ENCODE data around the gene LYSET. TPM values are rescaled to one million over a fixed set of nuclear protein-coding genes. Genes with fewer than 3 reads are reported as not detected.

Gene LYSET
- total and polyA plus RNA-seq, 4 donors, result 7.6 to 27.4 (median 26.7) TPM

- DNase-seq (no peak), ATAC-seq (ENCODE audit: insufficient read depth, low FRiP score) (no peak)
- peaks cover 3 to 17% (median 9%) of the 10 kb centered on the region in 5 donors for H3K4me1 ChIP-seq (ENCODE audit: control insufficient read depth in 5 of 5, insufficient read depth in 5 of 5, low read length in 5 of 5)
- H3K9ac ChIP-seq (ENCODE audit: insufficient read depth in 1 of 2, low read length in 2 of 2), result peak overlapping the region in 1 of 2 donors; percentile 1
- no peak overlapping the region for H3K4me3 ChIP-seq
- H3K9me3 ChIP-seq (ENCODE audit: control insufficient read depth in 4 of 4, insufficient read depth in 3 of 4, low read length in 3 of 4), result no peaks in the 10 kb centered on the region
- 40 to 73% methylated on average over 6 of the region's 6 CpGs for WGBS, 2 donors
- peaks cover 4 to 14% (median 6%) of the 10 kb centered on the region in 4 donors for H3K36me3 ChIP-seq (ENCODE audit: control insufficient read depth in 4 of 4, insufficient read depth in 4 of 4, low read length in 4 of 4)
- peak overlapping the region; percentile 37 to 47 for H3K27ac ChIP-seq (ENCODE audit: low read depth in 1 of 2, low read length in 1 of 2)
- H3K27me3 ChIP-seq (ENCODE audit: control insufficient read depth in 3 of 3, insufficient read depth in 3 of 3, low read length in 2 of 3), result no peaks in the 10 kb centered on the region
- no peak for TF ChIP-seq CTCF (IDR thresholded peaks at IDR 0.05; ENCODE audit: control extremely low read depth, extremely low read depth)
Observed at GRCh38 chr14:93186466-93186865, 1.3 kb downstream of the LYSET start.

- no peaks in the 10 kb centered on the region for H3K9me3 ChIP-seq (ENCODE audit: control insufficient read depth in 4 of 4, insufficient read depth in 3 of 4, low read length in 3 of 4)
- no peak overlapping the region for H3K4me3 ChIP-seq
- WGBS, 2 donors, result 94% methylated on average over 3 of the region's 3 CpGs
- H3K4me1 ChIP-seq (ENCODE audit: control insufficient read depth in 5 of 5, insufficient read depth in 5 of 5, low read length in 5 of 5), result peaks cover 3 to 17% (median 9%) of the 10 kb centered on the region in 5 donors
- DNase-seq, result no peak
- H3K36me3 ChIP-seq (ENCODE audit: control insufficient read depth in 4 of 4, insufficient read depth in 4 of 4, low read length in 4 of 4), result peaks cover 3 to 17% (median 5%) of the 10 kb centered on the region in 4 donors
- H3K27me3 ChIP-seq (ENCODE audit: control insufficient read depth in 3 of 3, insufficient read depth in 3 of 3, low read length in 2 of 3), result no peaks in the 10 kb centered on the region
- H3K9ac ChIP-seq (ENCODE audit: insufficient read depth in 1 of 2, low read length in 2 of 2), result no peak overlapping the region
- TF ChIP-seq CTCF (IDR thresholded peaks at IDR 0.05; ENCODE audit: control extremely low read depth, extremely low read depth), result no peak
- H3K27ac ChIP-seq (ENCODE audit: low read depth in 1 of 2, low read length in 1 of 2), result no peak overlapping the region
- no peak for ATAC-seq (ENCODE audit: insufficient read depth, low FRiP score)
Observed at GRCh38 chr14:93186956-93187355, 1.8 kb downstream of the LYSET start.

- Histone ChIP-seq H3K4me1 (ENCODE audit: control insufficient read depth in 5 of 5, insufficient read depth in 5 of 5, low read length in 5 of 5) (no peaks in the 10 kb centered on the region), H3K36me3 (ENCODE audit: control insufficient read depth in 4 of 4, insufficient read depth in 4 of 4, low read length in 4 of 4) (peaks cover 0 to 5% (median 2%) of the 10 kb centered on the region in 4 donors), H3K9me3 (ENCODE audit: control insufficient read depth in 4 of 4, insufficient read depth in 3 of 4, low read length in 3 of 4) (no peaks in the 10 kb centered on the region), H3K27ac (ENCODE audit: low read depth in 1 of 2, low read length in 1 of 2) (no peak overlapping the region), H3K27me3 (ENCODE audit: control insufficient read depth in 3 of 3, insufficient read depth in 3 of 3, low read length in 2 of 3) (no peaks in the 10 kb centered on the region), H3K9ac (ENCODE audit: insufficient read depth in 1 of 2, low read length in 2 of 2) (no peak overlapping the region), H3K4me3 (no peak overlapping the region)
- 91 to 96% methylated on average over 1 of the region's 1 CpG for WGBS, 2 donors
- DNase-seq, result no peak
- ATAC-seq (ENCODE audit: insufficient read depth, low FRiP score), result no peak
- no peak for TF ChIP-seq CTCF (IDR thresholded peaks at IDR 0.05; ENCODE audit: control extremely low read depth, extremely low read depth)
Observed at GRCh38 chr14:93195316-93195999, 10.3 kb downstream of the LYSET start.
